Kidney epithelial cell (primary cell): ENCODE measurements around the gene ACOX2. TPM values are rescaled to one million over a fixed set of nuclear protein-coding genes. Genes with fewer than 3 reads are reported as not detected.

ENCODE experiments used
- DNase-seq: peaks from one replicate; pipeline ENCODE4 v3.0.0-alpha.2; 2010; ENCODE audit warnings: low read depth
- H3K27me3 ChIP-seq: 2 replicates; pipeline ENCODE4 v1.6.0; 2011; ENCODE audit warnings: low read length; ENCODE audit not compliant: control insufficient read depth, insufficient read depth
- H3K36me3 ChIP-seq: 2 replicates; pipeline ENCODE4 v1.5.1; 2011; ENCODE audit warnings: low read length; ENCODE audit not compliant: control insufficient read depth, insufficient read depth
- H3K4me3 ChIP-seq: 2 replicates; pipeline ENCODE4 v1.5.1; 2011; ENCODE audit warnings: low read depth, mild to moderate bottlenecking, control low read depth, low read length
- CTCF ChIP-seq: IDR thresholded peaks from 2 replicates; pipeline ENCODE4 v1.5.1; 2011; ENCODE audit warnings: mild to moderate bottlenecking, moderate library complexity, low read length, control low read depth, inconsistent platforms; ENCODE audit not compliant: insufficient read depth, poor library complexity, severe bottlenecking
- total RNA-seq: library from RNA; depleted of rRNA; stranded (reverse); fragments of >200 nt; gene quantifications from 2 replicates; pipeline ENCODE4 v1.2.3, GENCODE V29; 2015

Gene ACOX2
- total RNA-seq, 1 donor from 2014 or later = 0.38 TPM

GRCh38 chr3:58574682-58575081, 37.7 kb upstream of the ACOX2 start:
- Histone ChIP-seq H3K27me3 (no peaks in the 10 kb centered on the region), H3K4me3 (no peak overlapping the region), H3K36me3 (no peaks in the 10 kb centered on the region)
- DNase-seq = no peak
- no peak for TF ChIP-seq CTCF

- H3K27me3 ChIP-seq = no peaks in the 10 kb centered on the region
- no peak for TF ChIP-seq CTCF
- no peaks in the 10 kb centered on the region for H3K36me3 ChIP-seq
- H3K4me3 ChIP-seq = no peak overlapping the region
- DNase-seq = no peak
Observed at GRCh38 chr3:58574106-58574505, 37.1 kb upstream of the ACOX2 start.

GRCh38 chr3:58573640-58574039, 36.6 kb upstream of the ACOX2 start:
- DNase-seq = no peak
- Histone ChIP-seq H3K36me3 (no peaks in the 10 kb centered on the region), H3K4me3 (no peak overlapping the region), H3K27me3 (no peaks in the 10 kb centered on the region)
- no peak for TF ChIP-seq CTCF

- no peak overlapping the region for H3K4me3 ChIP-seq
- no peak for DNase-seq
- no peaks in the 10 kb centered on the region for H3K36me3 ChIP-seq
- no peaks in the 10 kb centered on the region for H3K27me3 ChIP-seq
- no peak for TF ChIP-seq CTCF
Observed at GRCh38 chr3:58572634-58573230, 35.7 kb upstream of the ACOX2 start.

GRCh38 chr3:58572013-58572633, 35.1 kb upstream of the ACOX2 start:
- TF ChIP-seq CTCF = no peak
- Histone ChIP-seq H3K27me3 (no peaks in the 10 kb centered on the region), H3K36me3 (no peaks in the 10 kb centered on the region), H3K4me3 (no peak overlapping the region)
- DNase-seq = no peak

- Histone ChIP-seq H3K27me3 (no peaks in the 10 kb centered on the region), H3K36me3 (no peaks in the 10 kb centered on the region), H3K4me3 (no peak overlapping the region)
- TF ChIP-seq CTCF = no peak
- no peak for DNase-seq
Observed at GRCh38 chr3:58570851-58571250, 33.9 kb upstream of the ACOX2 start.
